CD4-positive, alpha-beta T cell treated with Interleukin-2 at 100 ng/mL for 4 hours (primary cell): ENCODE results near the gene INTS2.
"Not testable (repeated sequence)": the region's sequence is repeated elsewhere in the genome, so short reads cannot be mapped to it uniquely, and the experiment has no call there.

Source experiments
- DNase-seq: peaks from one replicate; pipeline ENCODE4 v3.0.0-alpha.2; 2020; ENCODE audit warnings: low spot score

Gene INTS2

GRCh38 chr17:61821655-61822054 is 106.1 kb downstream of the INTS2 start:
- DNase-seq, result no peak

- DNase-seq, result not testable (repeated sequence)
Measured at GRCh38 chr17:61819265-61819664, 108.5 kb downstream of the INTS2 start.

GRCh38 chr17:61818225-61818624 is 109.6 kb downstream of the INTS2 start:
- no peak for DNase-seq

GRCh38 chr17:61817452-61817851 is 110.3 kb downstream of the INTS2 start:
- DNase-seq, result no peak

- DNase-seq, result no peak
Measured at GRCh38 chr17:61816538-61816937, 111.2 kb downstream of the INTS2 start.

- no peak for DNase-seq
Measured at GRCh38 chr17:61815863-61816503, 111.8 kb downstream of the INTS2 start.
